GM18907 (cell line): ENCODE data around the gene FAM156A.
"Not testable (repeated sequence)": the region's sequence is repeated elsewhere in the genome, so short reads cannot be mapped to it uniquely, and the experiment has no call there.

Experiments
- ATAC-seq: cut with Tn5 transposase; IDR thresholded peaks from one replicate; pipeline ENCODE4 v1.9.1; 2021; ENCODE audit warnings: mild to moderate bottlenecking, moderate library complexity; ENCODE audit not compliant: unreplicated experiment

FAM156A gene

GRCh38 chrX:52906072-52906471 lies 52.2 kb downstream of the FAM156A start:
- ATAC-seq, result not testable (repeated sequence)

- ATAC-seq, result not testable (repeated sequence)
Observed at GRCh38 chrX:52905531-52905930, 52.8 kb downstream of the FAM156A start.
